Esophagus muscularis mucosa (tissue), 4 donors: Measurements from ENCODE around the gene FAM229A. TPM values are rescaled to one million over a fixed set of nuclear protein-coding genes. Genes with fewer than 3 reads are reported as not detected.

Experiments used
- DNase-seq: peaks from one replicate; pipeline ENCODE4 v3.0.0-alpha.2; 2017; ENCODE audit errors: extremely low spot score
- H3K27ac ChIP-seq, 4 donors: fragments of 200-600 bp; sonication (generic); replicated peaks in 1 of 4; 1 replicate in 3 of 4; 2 replicates in 1 of 4; pipeline ENCODE4 v1.5.1; 2016 to 2019; ENCODE audit warnings: mild to moderate bottlenecking in 1 of 4
- H3K27me3 ChIP-seq, 4 donors: fragments of 200-600 bp; sonication (generic); one replicate each; pipeline versions ENCODE4 v1.5.1 to v1.6.0; 2016 to 2019
- H3K36me3 ChIP-seq, 4 donors: fragments of 200-600 bp; sonication (generic); one replicate each; pipeline ENCODE4 v1.5.1; 2016 to 2019
- H3K4me1 ChIP-seq, 4 donors: fragments of 200-600 bp; sonication (generic); one replicate each; pipeline ENCODE4 v1.5.1; 2016 to 2019
- H3K4me3 ChIP-seq, 4 donors: fragments of 200-600 bp; sonication (generic); 1 replicate in 2 of 4; 2 replicates in 2 of 4; pipeline ENCODE4 v1.5.1; 2016 to 2019; ENCODE audit warnings: mild to moderate bottlenecking in 4 of 4, moderate library complexity in 1 of 4
- H3K9me3 ChIP-seq, 4 donors: fragments of 200-600 bp; sonication (generic); 1 replicate in 3 of 4; 2 replicates in 1 of 4; pipeline ENCODE4 v1.5.1; 2016 to 2019
- CTCF ChIP-seq, 3 experiments: fragments of 200-600 bp in 2 of 3; fragments of 450-650 bp in 1 of 3; sonication (generic) in 2 of 3; IDR thresholded peaks; one replicate each; pipeline ENCODE4 v1.5.1; 2017 to 2019; ENCODE audit warnings: antibody characterized with exemption in 3 of 3, mild to moderate bottlenecking in 2 of 3, moderate library complexity in 1 of 3
- EP300 ChIP-seq: sonication (generic); formaldehyde crosslinking; IDR thresholded peaks from one replicate; pipeline ENCODE4 v1.6.1; 2017; ENCODE audit warnings: antibody characterized with exemption
- POLR2A ChIP-seq: fragments of 450-650 bp; IDR thresholded peaks from one replicate; pipeline ENCODE4 v1.6.1; 2017; ENCODE audit warnings: antibody characterized with exemption, moderate library complexity, mild to moderate bottlenecking, low read depth
- POLR2AphosphoS5 ChIP-seq, 2 donors: sonication (generic); formaldehyde crosslinking; IDR thresholded peaks; one replicate each; pipeline ENCODE4 v1.6.1; 2017; ENCODE audit warnings: antibody characterized with exemption in 2 of 2
- WGBS: methylation state at CpG from one replicate; pipeline ENCODE4 v1.1.5; 2018; 5-methylcytosine and 5-hydroxymethylcytosine counted together
- intact Hi-C: fragments of 100-400 bp; cut with DNase I; formaldehyde crosslinking; loops from one replicate; pipeline ENCODE4 v1.15.1; 2023
- total RNA-seq, 4 donors: library from RNA; depleted of rRNA; stranded (reverse); fragments of >200 nt; gene quantifications; one replicate each; pipeline versions ENCODE4 v1.1.0 to v1.2.1, GENCODE V29; 2016

The FAM229A gene
- total RNA-seq, 4 donors from 2014 or later = 1.3 to 8.7 (median 4.9) TPM

- intact Hi-C loops = no loop called here
- 100% methylated on average over 1 of the region's 12 CpGs for WGBS
- Histone ChIP-seq H3K4me3 (no peak overlapping the region), H3K36me3 (peaks cover 33 to 56% (median 51%) of the 10 kb centered on the region in 4 donors), H3K9me3 (no peaks in the 10 kb centered on the region), H3K27ac (no peak overlapping the region), H3K27me3 (no peaks in the 10 kb centered on the region), H3K4me1 (peaks cover 13 to 21% (median 19%) of the 10 kb centered on the region in 4 donors)
- no peak for DNase-seq
- no peak for TF ChIP-seq POLR2A
- no peak for TF ChIP-seq CTCF (IDR thresholded peaks at IDR 0.05)
- TF ChIP-seq POLR2AphosphoS5 (IDR thresholded peaks at IDR 0.05) = no peak
- TF ChIP-seq EP300 = no peak
These were observed 1.4 kb upstream of the FAM229A start for GRCh38 chr1:32363713-32364112.

- intact Hi-C loops = no loop called here
- Histone ChIP-seq H3K27me3 (no peaks in the 10 kb centered on the region), H3K4me3 (peak overlapping the region; percentile 50 to 60 (median 54)), H3K36me3 (peaks cover 16 to 38% (median 32%) of the 10 kb centered on the region in 4 donors), H3K27ac (peak overlapping the region in 2 of 4 donors; percentile 44 to 64), H3K9me3 (no peaks in the 10 kb centered on the region), H3K4me1 (peaks cover 13 to 21% (median 19%) of the 10 kb centered on the region in 4 donors)
- no peak for DNase-seq
- TF ChIP-seq POLR2AphosphoS5 (IDR thresholded peaks at IDR 0.05) (no peak), CTCF (IDR thresholded peaks at IDR 0.05) (peak; percentile 31 to 47 (median 33)), POLR2A (no peak)
- WGBS = no CpG with 5 or more reads among the region's 91 CpGs
These were observed 411 bp downstream of the FAM229A start for GRCh38 chr1:32361674-32362473.

- intact Hi-C loops = no loop called here
- Histone ChIP-seq H3K9me3 (no peaks in the 10 kb centered on the region), H3K27ac (peak overlapping the region in 2 of 4 donors; percentile 44 to 64), H3K4me1 (peaks cover 13 to 21% (median 19%) of the 10 kb centered on the region in 4 donors), H3K4me3 (peak overlapping the region; percentile 50 to 60 (median 54)), H3K36me3 (peaks cover 10 to 32% (median 26%) of the 10 kb centered on the region in 4 donors), H3K27me3 (no peaks in the 10 kb centered on the region)
- WGBS = 88% methylated on average over 8 of the region's 35 CpGs
- no peak for DNase-seq
- TF ChIP-seq CTCF (IDR thresholded peaks at IDR 0.05) (no peak), EP300 (no peak), POLR2A (no peak), POLR2AphosphoS5 (IDR thresholded peaks at IDR 0.05) (no peak)
These were observed 994 bp downstream of the FAM229A start for GRCh38 chr1:32361308-32361673.

GRCh38 chr1:32358435-32358834 lies 3.9 kb downstream of the FAM229A start:
- 89% methylated on average over 3 of the region's 3 CpGs for WGBS
- TF ChIP-seq CTCF (IDR thresholded peaks at IDR 0.05) (no peak), POLR2A (no peak), EP300 (no peak), POLR2AphosphoS5 (IDR thresholded peaks at IDR 0.05) (no peak)
- H3K27ac ChIP-seq = no peak overlapping the region
- peaks cover 16 to 34% (median 31%) of the 10 kb centered on the region in 4 donors for H3K4me1 ChIP-seq
- intact Hi-C loops = no loop called here
- no peak for DNase-seq
- H3K36me3 ChIP-seq = peaks cover 0 to 15% (median 3%) of the 10 kb centered on the region in 4 donors
- H3K9me3 ChIP-seq = no peaks in the 10 kb centered on the region
- H3K4me3 ChIP-seq = no peak overlapping the region
- no peaks in the 10 kb centered on the region for H3K27me3 ChIP-seq
